WTC11 (cell line): Measurements from ENCODE around the gene WSB1.

Experiments
- ELF4 ChIP-seq: sonication (generic); formaldehyde crosslinking; IDR thresholded peaks from 2 replicates; pipeline ENCODE4 v1.8.1; 2022; ENCODE audit warnings: low read depth, mild to moderate bottlenecking, moderate library complexity, missing genetic modification reagents
- IRF2 ChIP-seq: sonication (generic); formaldehyde crosslinking; IDR thresholded peaks from 2 replicates; pipeline ENCODE4 v1.8.0; 2022; ENCODE audit warnings: low read depth, missing genetic modification reagents, borderline replicate concordance
- JAZF1 ChIP-seq: fragments of 250-450 bp; sonication (Bioruptor Pico); IDR thresholded peaks from 2 replicates; pipeline ENCODE4 v1.9.0; 2021; ENCODE audit warnings: moderate library complexity, mild to moderate bottlenecking, inconsistent platforms
- MXD4 ChIP-seq: fragments of 250-450 bp; sonication (Bioruptor Pico); IDR thresholded peaks from 2 replicates; pipeline ENCODE4 v1.8.0; 2021; ENCODE audit warnings: mild to moderate bottlenecking, moderate library complexity, borderline replicate concordance
- STAT6 ChIP-seq: sonication (generic); formaldehyde crosslinking; conservative IDR thresholded peaks from 2 replicates; pipeline ENCODE4 v1.8.1; 2023; ENCODE audit warnings: mild to moderate bottlenecking, low read depth, missing genetic modification reagents, moderate library complexity
- TEAD4 ChIP-seq: sonication (generic); formaldehyde crosslinking; IDR thresholded peaks from 2 replicates; pipeline ENCODE4 v1.8.0; 2022; ENCODE audit warnings: mild to moderate bottlenecking, missing genetic modification reagents
- ZBTB21 ChIP-seq: sonication (generic); formaldehyde crosslinking; IDR thresholded peaks from 2 replicates; pipeline ENCODE4 v1.8.1; 2023; ENCODE audit warnings: mild to moderate bottlenecking, missing genetic modification reagents, borderline replicate concordance
- TF ChIP-seq, protein P1 (sequence below): fragments of 200-600 bp; IDR thresholded peaks from 2 replicates; pipeline ENCODE4 v1.8.0; 2022; ENCODE audit warnings: antibody characterized with exemption
- TF ChIP-seq, protein P2 (sequence below): sonication (generic); formaldehyde crosslinking; IDR thresholded peaks from 2 replicates; pipeline ENCODE4 v1.8.1; 2023; ENCODE audit warnings: mild to moderate bottlenecking, missing genetic modification reagents, moderate library complexity
- TF ChIP-seq, protein P3 (sequence below): sonication (generic); formaldehyde crosslinking; IDR thresholded peaks from 2 replicates; pipeline ENCODE4 v1.8.1; 2023; ENCODE audit warnings: mild to moderate bottlenecking, missing genetic modification reagents

DNA sequence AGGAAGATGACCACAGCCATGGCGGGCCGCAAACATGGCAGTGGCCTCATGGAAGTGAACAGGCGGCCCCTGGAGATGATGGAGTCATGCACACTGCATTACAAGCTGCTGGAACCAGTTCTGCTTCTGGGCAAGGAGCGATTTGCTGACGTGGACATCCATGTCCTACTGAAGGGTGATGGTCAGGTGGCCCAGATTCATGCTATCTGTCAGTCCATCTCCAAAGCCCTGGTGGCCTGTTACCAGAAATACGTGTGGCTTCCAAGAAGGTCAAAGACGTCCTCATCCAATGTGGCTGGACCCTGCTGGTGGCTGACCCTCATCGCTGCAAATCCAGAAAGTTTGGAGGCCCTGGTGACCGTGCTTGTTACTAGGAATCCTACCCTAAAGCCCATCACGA is 13.4 kb upstream of the WSB1 start:
- TF ChIP-seq, protein P1, sequence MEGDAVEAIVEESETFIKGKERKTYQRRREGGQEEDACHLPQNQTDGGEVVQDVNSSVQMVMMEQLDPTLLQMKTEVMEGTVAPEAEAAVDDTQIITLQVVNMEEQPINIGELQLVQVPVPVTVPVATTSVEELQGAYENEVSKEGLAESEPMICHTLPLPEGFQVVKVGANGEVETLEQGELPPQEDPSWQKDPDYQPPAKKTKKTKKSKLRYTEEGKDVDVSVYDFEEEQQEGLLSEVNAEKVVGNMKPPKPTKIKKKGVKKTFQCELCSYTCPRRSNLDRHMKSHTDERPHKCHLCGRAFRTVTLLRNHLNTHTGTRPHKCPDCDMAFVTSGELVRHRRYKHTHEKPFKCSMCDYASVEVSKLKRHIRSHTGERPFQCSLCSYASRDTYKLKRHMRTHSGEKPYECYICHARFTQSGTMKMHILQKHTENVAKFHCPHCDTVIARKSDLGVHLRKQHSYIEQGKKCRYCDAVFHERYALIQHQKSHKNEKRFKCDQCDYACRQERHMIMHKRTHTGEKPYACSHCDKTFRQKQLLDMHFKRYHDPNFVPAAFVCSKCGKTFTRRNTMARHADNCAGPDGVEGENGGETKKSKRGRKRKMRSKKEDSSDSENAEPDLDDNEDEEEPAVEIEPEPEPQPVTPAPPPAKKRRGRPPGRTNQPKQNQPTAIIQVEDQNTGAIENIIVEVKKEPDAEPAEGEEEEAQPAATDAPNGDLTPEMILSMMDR, result no peak
- TF ChIP-seq ELF4 (CRISPR knock-in tag) (no peak), ZBTB21 (CRISPR knock-in tag) (no peak), JAZF1 (CRISPR knock-in tag) (no peak), TEAD4 (CRISPR knock-in tag) (no peak), IRF2 (CRISPR knock-in tag) (no peak), MXD4 (CRISPR knock-in tag) (no peak), STAT6 (CRISPR knock-in tag) (no peak)
- TF ChIP-seq, protein P2, sequence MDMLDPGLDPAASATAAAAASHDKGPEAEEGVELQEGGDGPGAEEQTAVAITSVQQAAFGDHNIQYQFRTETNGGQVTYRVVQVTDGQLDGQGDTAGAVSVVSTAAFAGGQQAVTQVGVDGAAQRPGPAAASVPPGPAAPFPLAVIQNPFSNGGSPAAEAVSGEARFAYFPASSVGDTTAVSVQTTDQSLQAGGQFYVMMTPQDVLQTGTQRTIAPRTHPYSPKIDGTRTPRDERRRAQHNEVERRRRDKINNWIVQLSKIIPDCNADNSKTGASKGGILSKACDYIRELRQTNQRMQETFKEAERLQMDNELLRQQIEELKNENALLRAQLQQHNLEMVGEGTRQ (CRISPR knock-in tag), result no peak
- TF ChIP-seq, protein P3, sequence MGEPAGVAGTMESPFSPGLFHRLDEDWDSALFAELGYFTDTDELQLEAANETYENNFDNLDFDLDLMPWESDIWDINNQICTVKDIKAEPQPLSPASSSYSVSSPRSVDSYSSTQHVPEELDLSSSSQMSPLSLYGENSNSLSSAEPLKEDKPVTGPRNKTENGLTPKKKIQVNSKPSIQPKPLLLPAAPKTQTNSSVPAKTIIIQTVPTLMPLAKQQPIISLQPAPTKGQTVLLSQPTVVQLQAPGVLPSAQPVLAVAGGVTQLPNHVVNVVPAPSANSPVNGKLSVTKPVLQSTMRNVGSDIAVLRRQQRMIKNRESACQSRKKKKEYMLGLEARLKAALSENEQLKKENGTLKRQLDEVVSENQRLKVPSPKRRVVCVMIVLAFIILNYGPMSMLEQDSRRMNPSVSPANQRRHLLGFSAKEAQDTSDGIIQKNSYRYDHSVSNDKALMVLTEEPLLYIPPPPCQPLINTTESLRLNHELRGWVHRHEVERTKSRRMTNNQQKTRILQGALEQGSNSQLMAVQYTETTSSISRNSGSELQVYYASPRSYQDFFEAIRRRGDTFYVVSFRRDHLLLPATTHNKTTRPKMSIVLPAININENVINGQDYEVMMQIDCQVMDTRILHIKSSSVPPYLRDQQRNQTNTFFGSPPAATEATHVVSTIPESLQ (CRISPR knock-in tag), result no peak
